Activated CD4-positive, alpha-beta memory T cell treated with anti-CD3 and anti-CD28 coated beads, Interleukin-2, amount 10 ng/mL, durations not matched to agents 7 days and 5 days (primary cell): ENCODE data around the gene SPAG17. TPM values are rescaled to one million over a fixed set of nuclear protein-coding genes. Genes with fewer than 3 reads are reported as not detected.
"Not testable (repeated sequence)": the region's sequence is repeated elsewhere in the genome, so short reads cannot be mapped to it uniquely, and the experiment has no call there.

Experiments
- CTCF ChIA-PET: fragments of 350-600 bp; sonication (Branson Sonifier 250); formaldehyde crosslinking; loops from one replicate; lab custom pipeline; 2021; ENCODE audit warnings: antibody characterized with exemption, inconsistent platforms; lab: Charles Lee
- POLR2A ChIA-PET: fragments of 350-600 bp; sonication (Branson Sonifier 250); formaldehyde crosslinking; loops from one replicate; lab custom pipeline; 2021; ENCODE audit warnings: antibody characterized with exemption; lab: Charles Lee
- DNase-seq: peaks from one replicate; pipeline ENCODE4 v3.0.0-alpha.2; 2020
- H3K27ac Mint-ChIP-seq: one replicate; pipeline ENCODE4 v1.8.0; 2021; ENCODE audit warnings: mild to moderate bottlenecking, mixed read lengths
- H3K27me3 Mint-ChIP-seq: one replicate; pipeline ENCODE4 v1.8.0; 2021; ENCODE audit warnings: mixed read lengths
- H3K36me3 Mint-ChIP-seq: one replicate; pipeline ENCODE4 v1.8.0; 2021; ENCODE audit warnings: low read depth, mixed read lengths
- H3K4me1 Mint-ChIP-seq: one replicate; pipeline ENCODE4 v1.8.0; 2021; ENCODE audit warnings: mixed read lengths
- H3K4me3 Mint-ChIP-seq: one replicate; pipeline ENCODE4 v1.8.0; 2021; ENCODE audit warnings: mild to moderate bottlenecking, mixed read lengths
- H3K9me3 Mint-ChIP-seq: one replicate; pipeline ENCODE4 v1.8.0; 2021; ENCODE audit warnings: mixed read lengths
- total RNA-seq, 2 experiments: library from RNA; stranded (reverse); gene quantifications; one replicate each; pipeline ENCODE4 v1.2.3, GENCODE V29; 2021

SPAG17 gene
- total RNA-seq, 2 experiments from 2014 or later = not detected

- Mint-ChIP-seq H3K27me3 (no peaks in the 10 kb centered on the region), H3K27ac (no peak overlapping the region), H3K9me3 (no peaks in the 10 kb centered on the region), H3K4me3 (no peak overlapping the region), H3K36me3 (peaks cover 2% of the 10 kb centered on the region), H3K4me1 (no peaks in the 10 kb centered on the region)
- ChIA-PET POLR2A (no interaction called here), CTCF (no interaction called here)
- DNase-seq = no peak
Observed at GRCh38 chr1:117964290-117965038, 220.6 kb downstream of the SPAG17 start.

GRCh38 chr1:117959364-117959763 is 225.7 kb downstream of the SPAG17 start:
- Mint-ChIP-seq H3K4me1 (no peaks in the 10 kb centered on the region), H3K4me3 (no peak overlapping the region), H3K36me3 (peaks cover 39% of the 10 kb centered on the region), H3K27ac (no peak overlapping the region), H3K9me3 (no peaks in the 10 kb centered on the region), H3K27me3 (no peaks in the 10 kb centered on the region)
- ChIA-PET POLR2A (no interaction called here), CTCF (no interaction called here)
- DNase-seq = no peak

GRCh38 chr1:117952386-117952785 is 232.6 kb downstream of the SPAG17 start:
- CTCF ChIA-PET = no interaction called here
- Mint-ChIP-seq H3K9me3 (no peaks in the 10 kb centered on the region), H3K4me3 (no peak overlapping the region)

DNA sequence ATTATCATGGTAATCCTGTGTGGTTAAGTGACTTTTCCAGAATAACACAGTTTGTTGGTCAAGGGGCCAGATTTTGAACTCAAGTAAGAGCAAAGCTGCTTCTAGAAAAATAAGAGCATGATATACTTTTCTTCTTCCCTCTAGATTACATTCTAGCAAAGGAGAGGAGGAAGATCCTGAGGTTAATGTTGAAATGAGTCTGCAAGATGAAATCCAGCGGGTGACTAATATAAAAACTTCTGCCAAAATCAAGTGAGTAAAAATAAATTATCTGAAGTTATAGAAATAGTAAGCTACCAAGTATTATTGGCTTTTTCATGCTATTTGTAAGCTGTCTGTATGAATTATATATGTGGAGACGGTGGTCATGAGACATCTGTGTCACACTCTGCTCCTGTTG is 242.7 kb downstream of the SPAG17 start:
- Mint-ChIP-seq H3K36me3 (peaks cover 50% of the 10 kb centered on the region), H3K4me3 (no peak overlapping the region), H3K4me1 (no peaks in the 10 kb centered on the region), H3K27me3 (no peaks in the 10 kb centered on the region), H3K27ac (no peak overlapping the region), H3K9me3 (no peaks in the 10 kb centered on the region)
- ChIA-PET POLR2A (no interaction called here), CTCF (interaction anchor here (1.0 to 1.8 kb wide), 2 partner anchors 9 to 46 kb away, joined by 3 to 5 read pairs; no protein-coding TSS in a partner anchor)
- no peak for DNase-seq

More at GRCh38 chr1:117952386-117952785, 232.6 kb downstream of the SPAG17 start:
- H3K4me1 Mint-ChIP-seq = no peaks in the 10 kb centered on the region
- peaks cover 46% of the 10 kb centered on the region for H3K36me3 Mint-ChIP-seq
- no peaks in the 10 kb centered on the region for H3K27me3 Mint-ChIP-seq
- DNase-seq = no peak
- no peak overlapping the region for H3K27ac Mint-ChIP-seq
- POLR2A ChIA-PET = no interaction called here

DNA sequence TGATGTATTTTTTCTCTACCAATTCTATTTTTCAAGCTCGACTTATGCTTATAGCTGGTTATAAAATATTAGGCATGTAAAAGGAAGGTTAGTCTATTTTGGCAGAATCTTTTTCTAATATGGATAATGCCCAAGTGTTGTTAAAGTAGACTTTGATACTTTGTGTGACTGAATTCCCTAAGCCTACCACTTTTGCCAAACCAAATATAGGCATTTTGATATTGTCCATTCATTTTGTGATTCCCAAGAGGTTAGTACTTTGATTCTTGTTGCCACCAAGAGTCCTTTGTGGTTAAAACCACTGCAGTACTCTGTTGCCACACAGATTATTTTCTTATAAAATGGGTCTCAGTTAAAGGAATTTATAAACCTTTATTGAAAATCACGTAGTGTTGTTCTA is 251.3 kb downstream of the SPAG17 start:
- Mint-ChIP-seq H3K4me3 (no peak overlapping the region), H3K9me3 (no peaks in the 10 kb centered on the region), H3K36me3 (peaks cover 24% of the 10 kb centered on the region), H3K4me1 (peaks cover 43% of the 10 kb centered on the region), H3K27me3 (no peaks in the 10 kb centered on the region), H3K27ac (no peak overlapping the region)
- ChIA-PET POLR2A (no interaction called here), CTCF (no interaction called here)
- no peak for DNase-seq

DNA sequence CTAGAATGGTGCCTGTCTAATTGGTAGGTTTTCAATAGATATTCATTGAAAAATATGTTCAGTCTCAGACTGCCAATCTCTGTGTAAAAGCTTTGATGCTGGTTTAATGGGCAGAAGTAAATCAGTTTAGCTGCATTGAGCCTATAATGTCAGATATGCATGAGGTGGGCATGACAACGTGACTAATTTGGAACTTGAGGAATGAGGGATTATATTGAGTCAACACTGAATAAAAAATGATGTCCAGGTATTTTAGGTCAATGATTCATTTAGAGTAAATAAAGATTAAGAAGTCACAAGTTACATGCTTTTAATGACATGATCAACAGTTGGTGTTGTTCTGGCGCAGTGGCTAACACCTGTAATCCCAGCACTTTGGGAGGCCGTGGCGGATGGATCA is 252.5 kb downstream of the SPAG17 start:
- peaks cover 24% of the 10 kb centered on the region for H3K36me3 Mint-ChIP-seq
- H3K4me1 Mint-ChIP-seq = peaks cover 52% of the 10 kb centered on the region
- ChIA-PET POLR2A (no interaction called here), CTCF (interaction anchor here (1.2 kb wide), 1 partner anchor 9 kb away, joined by 3 read pairs; no protein-coding TSS in a partner anchor)
- DNase-seq = no peak
- no peaks in the 10 kb centered on the region for H3K9me3 Mint-ChIP-seq
- H3K27me3 Mint-ChIP-seq = no peaks in the 10 kb centered on the region
- no peak overlapping the region for H3K4me3 Mint-ChIP-seq
- H3K27ac Mint-ChIP-seq = no peak overlapping the region

DNA sequence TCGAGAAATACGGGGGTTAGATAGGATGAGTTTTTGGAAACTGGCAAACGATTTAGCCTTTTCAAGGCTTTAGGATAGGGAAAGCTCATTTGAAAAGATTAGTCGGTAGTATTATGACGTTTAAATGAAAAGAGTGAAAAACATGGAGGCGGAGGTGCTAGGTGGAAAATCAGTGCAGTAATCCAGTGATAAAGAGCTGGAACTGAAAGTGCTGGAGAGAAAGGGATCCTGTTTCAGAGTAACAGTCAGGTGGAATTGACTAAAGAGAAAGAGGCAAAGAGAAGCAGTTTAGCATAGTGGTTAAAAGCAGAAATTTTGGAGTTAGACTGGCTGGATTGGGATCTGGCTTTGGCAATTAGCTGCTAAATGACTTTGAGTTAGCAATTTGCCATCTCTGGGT is 254.5 kb downstream of the SPAG17 start:
- H3K27ac Mint-ChIP-seq = peak overlapping the region; percentile 83
- H3K4me1 Mint-ChIP-seq = peaks cover 57% of the 10 kb centered on the region
- POLR2A ChIA-PET = interaction anchor here (1.9 kb wide), 1 partner anchor 9 kb away, joined by 5 read pairs; no protein-coding TSS in a partner anchor

DNA sequence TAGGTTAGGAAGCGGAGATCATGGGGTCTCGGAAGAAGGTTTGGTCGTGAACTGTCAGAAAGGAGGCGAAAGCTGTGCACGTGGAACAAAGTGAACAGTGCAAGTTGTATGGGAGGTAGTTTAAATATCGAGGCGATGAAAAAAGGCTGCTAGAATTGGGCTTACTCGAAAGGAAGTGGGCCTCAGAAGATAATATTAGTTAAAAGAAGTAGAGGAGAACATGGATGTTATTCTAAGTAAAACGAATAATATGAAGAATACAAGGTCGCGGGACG is 254.9 kb downstream of the SPAG17 start:
- Mint-ChIP-seq H3K27ac (peak overlapping the region; percentile 83), H3K4me1 (peaks cover 57% of the 10 kb centered on the region), H3K36me3 (peaks cover 24% of the 10 kb centered on the region), H3K27me3 (no peaks in the 10 kb centered on the region), H3K9me3 (no peaks in the 10 kb centered on the region), H3K4me3 (peak overlapping the region; percentile 93)
- POLR2A ChIA-PET = interaction anchor here (0.8 to 1.9 kb wide), 4 partner anchors 10 to 1211 kb away, joined by 3 to 5 read pairs (median 4); partner anchors contain the start of genes MAN1A2, TTF2 and WARS2
- CTCF ChIA-PET = interaction anchor here (2.7 kb wide), 1 partner anchor 395 kb away, joined by 7 read pairs; no protein-coding TSS in a partner anchor
- DNase-seq = no peak

More for the DNA sequence above, 254.5 kb downstream of the SPAG17 start:
- Mint-ChIP-seq H3K36me3 (peaks cover 24% of the 10 kb centered on the region), H3K4me3 (peak overlapping the region; percentile 93), H3K9me3 (no peaks in the 10 kb centered on the region), H3K27me3 (no peaks in the 10 kb centered on the region)
- DNase-seq = no peak
- CTCF ChIA-PET = interaction anchor here (2.7 kb wide), 1 partner anchor 395 kb away, joined by 7 read pairs; no protein-coding TSS in a partner anchor

DNA sequence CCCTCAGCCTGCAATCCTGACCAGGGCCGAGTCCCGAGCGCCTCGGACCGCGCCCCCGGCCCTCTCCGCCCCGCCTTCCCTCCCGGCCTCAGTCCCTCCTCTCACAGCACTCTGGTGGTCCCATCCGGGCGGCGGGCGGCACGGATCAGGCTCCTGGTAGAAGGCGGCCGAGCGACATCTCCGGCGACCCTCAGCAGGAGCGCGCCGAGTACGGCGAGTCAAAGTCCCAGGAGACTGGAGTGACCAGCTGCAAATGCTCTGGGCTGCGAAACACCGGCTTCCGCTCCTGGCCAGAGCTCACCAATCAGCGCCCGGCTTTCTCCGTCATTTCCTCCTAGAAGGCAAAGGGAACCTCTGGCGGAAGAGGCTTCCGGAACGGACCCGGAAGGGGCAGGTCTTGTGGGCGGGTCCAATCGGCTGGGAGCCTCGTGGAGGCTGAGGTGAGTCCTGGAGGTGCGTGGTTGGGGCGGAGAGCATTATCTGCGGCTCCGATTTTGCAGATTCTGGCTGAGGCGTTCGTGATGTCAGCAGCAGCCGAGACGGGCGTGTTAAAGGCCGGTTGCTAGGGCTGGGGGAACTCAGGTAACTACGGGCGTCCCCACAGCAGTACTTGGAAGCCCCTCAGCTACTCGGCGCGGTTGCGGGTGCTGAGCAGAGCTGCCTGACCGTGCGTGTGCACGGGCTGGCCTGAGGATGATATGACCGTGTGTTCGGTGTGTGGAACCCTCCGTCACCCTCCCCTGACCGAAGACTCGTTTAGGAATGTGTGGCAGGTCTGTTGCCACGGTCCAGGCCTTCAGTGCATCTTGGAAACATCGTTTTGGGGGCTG is 255.5 kb downstream of the SPAG17 start, which contains the start of the genes GDAP2 and WDR3:
GDAP2 (minus strand) TSS at position 279 of the 830 bp plus-strand sequence. CDS start 9,264 bp downstream, outside the sequence.
WDR3 (plus strand) TSS at position 397 of the 830 bp plus-strand sequence. CDS start 3,581 bp downstream, outside the sequence.
- Mint-ChIP-seq H3K36me3 (peaks cover 20% of the 10 kb centered on the region), H3K27ac (peak within 1 kb of the TSS; percentile 83), H3K4me1 (peaks cover 57% of the 10 kb centered on the region), H3K27me3 (no peaks in the 10 kb centered on the region), H3K9me3 (no peaks in the 10 kb centered on the region), H3K4me3 (peak within 1 kb of the TSS; percentile 93)
- ChIA-PET POLR2A (interaction anchor here (0.8 to 1.7 kb wide), 13 partner anchors 10 to 1211 kb away, joined by 3 to 5 read pairs (median 3); partner anchors contain the start of genes MAN1A2, TTF2 and WARS2), CTCF (interaction anchor here (0.6 to 2.7 kb wide), 6 partner anchors 10 to 394 kb away, joined by 3 to 15 read pairs (median 4); no protein-coding TSS in a partner anchor)
- DNase-seq = peak; percentile 97

DNA sequence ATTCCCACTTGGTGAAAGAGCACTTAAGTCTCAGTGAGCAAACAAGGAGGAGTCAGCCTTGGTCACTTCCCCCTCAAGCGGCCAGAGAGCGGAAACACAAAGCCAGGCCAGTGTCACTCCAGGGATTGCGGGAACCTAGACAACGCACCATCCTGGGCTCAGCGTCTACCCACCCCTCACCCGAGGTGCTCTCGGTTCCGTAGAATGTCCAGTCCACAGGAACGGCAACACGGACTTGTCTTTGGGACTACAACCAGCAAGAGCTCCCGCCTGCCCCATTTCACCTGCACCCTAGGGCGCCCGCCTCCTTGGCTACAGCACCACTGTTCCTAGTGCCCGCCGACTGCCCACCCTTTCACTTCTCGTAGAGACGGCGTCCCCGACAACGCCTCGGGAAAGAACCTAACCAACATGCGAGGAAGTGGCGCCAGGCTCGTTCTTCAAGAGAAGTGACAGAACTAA is 256.1 kb downstream of the SPAG17 start:
- no peaks in the 10 kb centered on the region for H3K9me3 Mint-ChIP-seq
- H3K27ac Mint-ChIP-seq = peak overlapping the region; percentile 83
- H3K36me3 Mint-ChIP-seq = peaks cover 16% of the 10 kb centered on the region
- H3K4me3 Mint-ChIP-seq = peak overlapping the region; percentile 93
- CTCF ChIA-PET = interaction anchor here (0.7 to 2.7 kb wide), 6 partner anchors 9 to 394 kb away, joined by 3 to 15 read pairs (median 4); no protein-coding TSS in a partner anchor
- H3K27me3 Mint-ChIP-seq = no peaks in the 10 kb centered on the region
- peaks cover 53% of the 10 kb centered on the region for H3K4me1 Mint-ChIP-seq
- POLR2A ChIA-PET = interaction anchor here (0.8 to 1.7 kb wide), 13 partner anchors 9 to 869 kb away, joined by 3 to 5 read pairs (median 3); partner anchors contain the start of genes MAN1A2 and TTF2
- DNase-seq = peak; percentile 56

- DNase-seq = no peak
- Mint-ChIP-seq H3K9me3 (no peaks in the 10 kb centered on the region), H3K27ac (no peak overlapping the region), H3K27me3 (no peaks in the 10 kb centered on the region), H3K4me3 (no peak overlapping the region), H3K4me1 (peaks cover 30% of the 10 kb centered on the region), H3K36me3 (peaks cover 8% of the 10 kb centered on the region)
- ChIA-PET CTCF (interaction anchor here (1.0 kb wide), 1 partner anchor 417 kb away, joined by 4 read pairs; no protein-coding TSS in a partner anchor), POLR2A (no interaction called here)
Observed at GRCh38 chr1:117925981-117926380, 259.0 kb downstream of the SPAG17 start.

DNA sequence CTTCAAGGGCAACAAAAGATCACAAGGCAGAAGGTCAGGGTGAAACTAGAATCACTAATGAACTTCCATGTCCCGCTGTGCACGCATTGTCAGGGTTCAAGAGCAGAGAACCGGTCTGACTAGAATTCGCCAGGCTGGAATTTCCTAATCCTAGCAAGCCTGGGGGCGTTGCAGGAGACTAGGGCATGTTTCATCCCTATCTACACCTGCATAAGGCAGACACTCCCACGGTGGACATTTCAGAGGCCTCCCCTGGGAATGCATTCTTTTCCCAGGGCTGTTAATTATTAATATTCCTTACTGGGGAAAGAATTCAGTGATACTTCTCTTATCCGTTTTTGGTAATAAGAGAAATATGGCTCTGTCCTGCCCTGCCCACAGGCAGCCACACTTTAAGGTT is 262.3 kb downstream of the SPAG17 start:
- H3K9me3 Mint-ChIP-seq, H3K27ac Mint-ChIP-seq, CTCF ChIA-PET, H3K4me1 Mint-ChIP-seq, POLR2A ChIA-PET, DNase-seq, H3K27me3 Mint-ChIP-seq, H3K36me3 Mint-ChIP-seq, H3K4me3 Mint-ChIP-seq: not testable (repeated sequence)
